ENCODE measurements around the gene HSPA14. TPM values are rescaled to one million over a fixed set of nuclear protein-coding genes. Genes with fewer than 3 reads are reported as not detected.

Gene HSPA14
- polyA plus RNA-seq, 1 donor from 2014 or later, result 48.1 TPM

GRCh38 chr10:14852236-14852635 is 14.1 kb downstream of the HSPA14 start:
- Histone ChIP-seq H3K9me2 (ENCODE audit: insufficient read depth, low read length) (no peaks in the 10 kb centered on the region), H3K9ac (ENCODE audit: low read length) (no peak overlapping the region), H3F3A (ENCODE audit: insufficient read depth, low read length, poor library complexity, severe bottlenecking) (no peaks in the 10 kb centered on the region), H3K36me3 (ENCODE audit: insufficient read depth, low read length) (no peaks in the 10 kb centered on the region), H3K79me2 (replicated peaks; ENCODE audit: insufficient read depth, low read length) (no peaks in the 10 kb centered on the region), H3K9me3 (ENCODE audit: low read length) (no peaks in the 10 kb centered on the region), H3K27ac (ENCODE audit: low read length) (no peak overlapping the region), H3K4me3 (ENCODE audit: low read length) (no peak overlapping the region), H2AFZ (ENCODE audit: low read depth, low read length) (no peak overlapping the region), H3K4me2 (ENCODE audit: low read length) (no peak overlapping the region), H4K20me1 (ENCODE audit: insufficient read depth) (no peaks in the 10 kb centered on the region), H3K27me3 (ENCODE audit: insufficient read depth, low read depth, low read length) (no peaks in the 10 kb centered on the region)
- no peak for TF ChIP-seq REST (IDR thresholded peaks at IDR 0.05; ENCODE audit: borderline replicate concordance)
- no peak for TF ChIP-seq POLR2AphosphoS5 (IDR thresholded peaks at IDR 0.05)

- H3F3A ChIP-seq (ENCODE audit: insufficient read depth, low read length, poor library complexity, severe bottlenecking), result no peaks in the 10 kb centered on the region
These were observed 17.3 kb downstream of the HSPA14 start for GRCh38 chr10:14855453-14855852.

More at GRCh38 chr10:14855453-14855852, 17.3 kb downstream of the HSPA14 start:
- no peak overlapping the region for H3K9ac ChIP-seq (ENCODE audit: low read length)
- H3K4me2 ChIP-seq (ENCODE audit: low read length), result no peak overlapping the region
- H3K36me3 ChIP-seq (ENCODE audit: insufficient read depth, low read length), result no peaks in the 10 kb centered on the region
- TF ChIP-seq EP300 (conservative IDR thresholded peaks at IDR 0.05; ENCODE audit: poor library complexity, severe bottlenecking), result no peak
- TF ChIP-seq REST (IDR thresholded peaks at IDR 0.05; ENCODE audit: borderline replicate concordance), result no peak
- no peak for TF ChIP-seq SMC3 (conservative IDR thresholded peaks at IDR 0.05; ENCODE audit: poor library complexity)
- TF ChIP-seq CTCF (IDR thresholded peaks at IDR 0.05; ENCODE audit: poor library complexity, severe bottlenecking), result no peak
- TF ChIP-seq MXI1 (conservative IDR thresholded peaks at IDR 0.05; ENCODE audit: poor library complexity, severe bottlenecking), result no peak
- TF ChIP-seq RAD21 (conservative IDR thresholded peaks at IDR 0.05), result no peak
- TF ChIP-seq TAF1 (IDR thresholded peaks at IDR 0.05; ENCODE audit: low read depth), result no peak
- no peak for TF ChIP-seq POLR2AphosphoS5 (IDR thresholded peaks at IDR 0.05)
- no peak for TF ChIP-seq EZH2 (IDR thresholded peaks at IDR 0.05; ENCODE audit: borderline replicate concordance, insufficient read depth, low read length, poor library complexity, severe bottlenecking)
- H3K4me3 ChIP-seq (ENCODE audit: low read length), result no peak overlapping the region
- H3K79me2 ChIP-seq (replicated peaks; ENCODE audit: insufficient read depth, low read length), result no peaks in the 10 kb centered on the region
- no peaks in the 10 kb centered on the region for H4K20me1 ChIP-seq (ENCODE audit: insufficient read depth)
- H3K27me3 ChIP-seq (ENCODE audit: insufficient read depth, low read depth, low read length), result no peaks in the 10 kb centered on the region
- no peak overlapping the region for H2AFZ ChIP-seq (ENCODE audit: low read depth, low read length)
- no peak overlapping the region for H3K27ac ChIP-seq (ENCODE audit: low read length)
- no peaks in the 10 kb centered on the region for H3K9me3 ChIP-seq (ENCODE audit: low read length)
- no peaks in the 10 kb centered on the region for H3K9me2 ChIP-seq (ENCODE audit: insufficient read depth, low read length)

Measured in neural cell (in vitro differentiated cells).